Measurements from ENCODE around the gene ASB3. TPM values are rescaled to one million over a fixed set of nuclear protein-coding genes. Genes with fewer than 3 reads are reported as not detected.

ASB3 gene
- total RNA-seq, 1 donor from 2014 or later, result 36.6 TPM

- Mint-ChIP-seq H3K27ac (no peak overlapping the region), H3K4me1 (no peaks in the 10 kb centered on the region), H3K27me3 (ENCODE audit: low read depth) (no peaks in the 10 kb centered on the region), H3K9me3 (peaks cover 13% of the 10 kb centered on the region), H3K4me3 (no peak overlapping the region), H3K36me3 (peaks cover 34% of the 10 kb centered on the region)
- no peak for TF ChIP-seq CTCF (IDR thresholded peaks at IDR 0.05; ENCODE audit: unreplicated experiment)
- no peak for DNase-seq (ENCODE audit: low spot score in 2 of 2, unreplicated experiment in 2 of 2)
Measured at GRCh38 chr2:53695575-53695974, 91.2 kb downstream of the ASB3 start.

GRCh38 chr2:53694096-53694771, 92.5 kb downstream of the ASB3 start:
- H3K27ac Mint-ChIP-seq, result no peak overlapping the region
- no peaks in the 10 kb centered on the region for H3K4me1 Mint-ChIP-seq
- peaks cover 12% of the 10 kb centered on the region for H3K9me3 Mint-ChIP-seq
- no peak overlapping the region for H3K4me3 Mint-ChIP-seq
- TF ChIP-seq CTCF (IDR thresholded peaks at IDR 0.05; ENCODE audit: unreplicated experiment), result no peak
- no peaks in the 10 kb centered on the region for H3K27me3 Mint-ChIP-seq (ENCODE audit: low read depth)
- peaks cover 27% of the 10 kb centered on the region for H3K36me3 Mint-ChIP-seq
- DNase-seq (ENCODE audit: low spot score in 2 of 2, unreplicated experiment in 2 of 2), result no peak

- no peak overlapping the region for H3K27ac Mint-ChIP-seq
- no peaks in the 10 kb centered on the region for H3K27me3 Mint-ChIP-seq (ENCODE audit: low read depth)
- no peak for DNase-seq (ENCODE audit: low spot score in 2 of 2, unreplicated experiment in 2 of 2)
- no peak overlapping the region for H3K4me3 Mint-ChIP-seq
- peaks cover 21% of the 10 kb centered on the region for H3K36me3 Mint-ChIP-seq
- no peak for TF ChIP-seq CTCF (IDR thresholded peaks at IDR 0.05; ENCODE audit: unreplicated experiment)
- H3K9me3 Mint-ChIP-seq, result no peaks in the 10 kb centered on the region
- no peaks in the 10 kb centered on the region for H3K4me1 Mint-ChIP-seq
Measured at GRCh38 chr2:53690876-53691275, 95.9 kb downstream of the ASB3 start.

GRCh38 chr2:53672881-53673522, 113.8 kb downstream of the ASB3 start:
- no peak for DNase-seq (ENCODE audit: low spot score in 2 of 2, unreplicated experiment in 2 of 2)
- no peak overlapping the region for H3K27ac Mint-ChIP-seq

GRCh38 chr2:53670331-53670730, 116.4 kb downstream of the ASB3 start:
- peaks cover 27% of the 10 kb centered on the region for H3K36me3 Mint-ChIP-seq
- no peak overlapping the region for H3K4me3 Mint-ChIP-seq
- TF ChIP-seq CTCF (IDR thresholded peaks at IDR 0.05; ENCODE audit: unreplicated experiment), result no peak
- peaks cover 10% of the 10 kb centered on the region for H3K4me1 Mint-ChIP-seq
- H3K27ac Mint-ChIP-seq, result no peak overlapping the region
- DNase-seq (ENCODE audit: low spot score in 2 of 2, unreplicated experiment in 2 of 2), result no peak
- H3K9me3 Mint-ChIP-seq, result peaks cover 21% of the 10 kb centered on the region
- H3K27me3 Mint-ChIP-seq (ENCODE audit: low read depth), result no peaks in the 10 kb centered on the region

More at GRCh38 chr2:53672881-53673522, 113.8 kb downstream of the ASB3 start:
- H3K4me1 Mint-ChIP-seq, result peaks cover 10% of the 10 kb centered on the region
- TF ChIP-seq CTCF (IDR thresholded peaks at IDR 0.05; ENCODE audit: unreplicated experiment), result no peak
- no peaks in the 10 kb centered on the region for H3K27me3 Mint-ChIP-seq (ENCODE audit: low read depth)
- H3K36me3 Mint-ChIP-seq, result peaks cover 5% of the 10 kb centered on the region
- H3K4me3 Mint-ChIP-seq, result no peak overlapping the region
- H3K9me3 Mint-ChIP-seq, result peaks cover 5% of the 10 kb centered on the region

Measured in mesothelial cell of epicardium (in vitro differentiated cells).